Suprapubic skin (tissue), 4 donors: ENCODE measurements around the gene ZNF592. TPM values are rescaled to one million over a fixed set of nuclear protein-coding genes. Genes with fewer than 3 reads are reported as not detected.
"Not testable (repeated sequence)": the region's sequence is repeated elsewhere in the genome, so short reads cannot be mapped to it uniquely, and the experiment has no call there.

Experiments used
- DNase-seq, 2 donors: peaks; one replicate each; pipeline ENCODE4 v3.0.0-alpha.2; 2019; ENCODE audit warnings: low spot score in 2 of 2
- H3K27ac ChIP-seq: fragments of 200-600 bp; sonication (generic); one replicate; pipeline ENCODE4 v1.5.1; 2019
- H3K27me3 ChIP-seq: fragments of 200-600 bp; sonication (generic); one replicate; pipeline ENCODE4 v1.5.1; 2019
- H3K36me3 ChIP-seq: fragments of 200-600 bp; sonication (generic); one replicate; pipeline ENCODE4 v1.5.1; 2019
- H3K4me1 ChIP-seq: fragments of 200-600 bp; sonication (generic); one replicate; pipeline ENCODE4 v1.5.1; 2019
- H3K4me3 ChIP-seq: fragments of 200-600 bp; sonication (generic); one replicate; pipeline ENCODE4 v1.5.1; 2019; ENCODE audit warnings: mild to moderate bottlenecking
- H3K9me3 ChIP-seq: fragments of 200-600 bp; sonication (generic); one replicate; pipeline ENCODE4 v1.5.1; 2019
- CTCF ChIP-seq, 2 donors: fragments of 200-600 bp in 1 of 2; fragments of 450-650 bp in 1 of 2; sonication (generic) in 1 of 2; IDR thresholded peaks; one replicate each; pipeline ENCODE4 v1.5.1; 2016 to 2019; ENCODE audit warnings: antibody characterized with exemption in 2 of 2, mild to moderate bottlenecking in 1 of 2, moderate library complexity in 1 of 2
- EP300 ChIP-seq: sonication (generic); formaldehyde crosslinking; IDR thresholded peaks from one replicate; pipeline ENCODE4 v1.6.1; 2017; ENCODE audit warnings: antibody characterized with exemption
- POLR2A ChIP-seq, 2 donors: fragments of 450-650 bp; IDR thresholded peaks; one replicate each; pipeline ENCODE4 v1.6.1; 2017; ENCODE audit warnings: antibody characterized with exemption in 2 of 2, mild to moderate bottlenecking in 2 of 2, moderate library complexity in 2 of 2
- POLR2AphosphoS5 ChIP-seq, 3 donors: sonication (generic); formaldehyde crosslinking; IDR thresholded peaks; one replicate each; pipeline ENCODE4 v1.6.1; 2017; ENCODE audit warnings: antibody characterized with exemption in 3 of 3
- WGBS: methylation state at CpG from one replicate; pipeline ENCODE4 v1.1.5; 2018; 5-methylcytosine and 5-hydroxymethylcytosine counted together
- total RNA-seq, 4 donors: library from RNA; depleted of rRNA; stranded (reverse); fragments of >200 nt; gene quantifications; one replicate each; pipeline ENCODE4 v1.1.0, GENCODE V29; 2016

Gene ZNF592
- total RNA-seq, 4 donors from 2014 or later, result 23.1 to 37.2 (median 30.7) TPM

DNA sequence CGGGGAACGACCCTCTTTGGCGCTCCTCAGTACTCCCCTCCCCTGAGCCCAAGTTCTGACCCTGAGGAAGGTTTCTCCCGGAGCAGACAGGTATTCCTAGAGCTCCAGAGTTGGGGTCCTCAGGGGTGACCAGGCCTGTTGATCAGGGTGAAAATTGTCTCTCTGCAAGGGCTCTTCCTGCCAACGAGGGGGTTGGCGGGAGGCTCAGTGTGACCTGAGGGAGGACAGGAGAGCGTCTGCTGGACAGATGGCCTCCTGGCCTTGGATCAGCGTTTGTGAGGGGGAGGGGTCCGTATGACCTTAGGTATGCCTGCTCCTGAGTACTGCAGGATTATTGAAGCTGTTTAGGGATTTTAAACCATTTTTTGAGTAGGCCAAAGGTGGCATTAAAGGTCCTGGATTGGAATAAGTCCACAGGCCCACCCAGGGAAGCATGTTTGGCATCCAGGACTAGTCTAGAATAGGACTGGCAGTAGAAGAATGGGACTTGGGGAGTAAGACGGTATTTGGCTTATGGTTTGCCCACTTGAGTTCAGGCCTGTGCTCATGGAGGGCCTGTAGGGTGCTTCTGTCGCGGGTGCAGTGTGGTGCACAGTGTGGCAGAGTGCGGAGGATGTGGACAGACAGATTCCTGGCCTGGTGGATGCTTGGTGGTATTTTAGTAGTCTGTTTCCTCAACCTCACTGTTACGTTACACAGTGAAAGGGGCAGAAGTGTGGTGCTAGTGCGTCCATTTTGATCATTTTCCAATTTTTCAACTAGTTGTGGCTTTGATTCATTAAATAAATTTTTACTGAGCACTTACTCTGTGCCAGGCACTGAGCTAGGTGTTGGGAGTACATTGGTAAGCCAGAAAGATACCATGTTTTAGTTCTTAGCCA lies 959 bp downstream of the ZNF592 start:
- Histone ChIP-seq H3K4me3 (peak overlapping the region; percentile 88), H3K27ac (peak overlapping the region; percentile 100), H3K27me3 (no peaks in the 10 kb centered on the region), H3K4me1 (peaks cover 52% of the 10 kb centered on the region), H3K36me3 (no peaks in the 10 kb centered on the region), H3K9me3 (no peaks in the 10 kb centered on the region)
- no peak for TF ChIP-seq POLR2A (IDR thresholded peaks at IDR 0.05)
- no peak for TF ChIP-seq POLR2AphosphoS5 (IDR thresholded peaks at IDR 0.05)
- TF ChIP-seq EP300, result no peak
- no peak for TF ChIP-seq CTCF (IDR thresholded peaks at IDR 0.05)
- DNase-seq, result peak in 1 of 2 donors; percentile 67
- 18% methylated on average over 10 of the region's 15 CpGs for WGBS

- H3K4me1 ChIP-seq, result peaks cover 48% of the 10 kb centered on the region
These were observed 2.2 kb downstream of the ZNF592 start for GRCh38 chr15:84750583-84751092.

GRCh38 chr15:84751721-84752120 lies 3.3 kb downstream of the ZNF592 start:
- 92% methylated on average over 6 of the region's 6 CpGs for WGBS
- peaks cover 41% of the 10 kb centered on the region for H3K4me1 ChIP-seq
- not testable (repeated sequence) for H3K4me3 ChIP-seq, H3K27ac ChIP-seq, H3K9me3 ChIP-seq, H3K27me3 ChIP-seq, H3K36me3 ChIP-seq, DNase-seq

More at GRCh38 chr15:84750583-84751092, 2.2 kb downstream of the ZNF592 start:
- DNase-seq, result no peak
- Histone ChIP-seq H3K27ac (no peak overlapping the region), H3K27me3 (no peaks in the 10 kb centered on the region), H3K9me3 (no peaks in the 10 kb centered on the region), H3K4me3 (peak overlapping the region; percentile 88), H3K36me3 (no peaks in the 10 kb centered on the region)
- 45% methylated on average over 2 of the region's 2 CpGs for WGBS
- TF ChIP-seq CTCF (IDR thresholded peaks at IDR 0.05), result no peak
- no peak for TF ChIP-seq POLR2AphosphoS5 (IDR thresholded peaks at IDR 0.05)
- TF ChIP-seq POLR2A (IDR thresholded peaks at IDR 0.05), result no peak
- TF ChIP-seq EP300, result no peak

GRCh38 chr15:84752195-84752594 lies 3.8 kb downstream of the ZNF592 start:
- Histone ChIP-seq H3K27me3 (no peaks in the 10 kb centered on the region), H3K27ac (no peak overlapping the region), H3K4me3 (no peak overlapping the region), H3K9me3 (no peaks in the 10 kb centered on the region), H3K4me1 (peaks cover 36% of the 10 kb centered on the region), H3K36me3 (no peaks in the 10 kb centered on the region)
- TF ChIP-seq CTCF (IDR thresholded peaks at IDR 0.05) (no peak), EP300 (no peak), POLR2AphosphoS5 (IDR thresholded peaks at IDR 0.05) (no peak), POLR2A (IDR thresholded peaks at IDR 0.05) (no peak)
- WGBS, result 100% methylated on average over 1 of the region's 1 CpG
- no peak for DNase-seq

DNA sequence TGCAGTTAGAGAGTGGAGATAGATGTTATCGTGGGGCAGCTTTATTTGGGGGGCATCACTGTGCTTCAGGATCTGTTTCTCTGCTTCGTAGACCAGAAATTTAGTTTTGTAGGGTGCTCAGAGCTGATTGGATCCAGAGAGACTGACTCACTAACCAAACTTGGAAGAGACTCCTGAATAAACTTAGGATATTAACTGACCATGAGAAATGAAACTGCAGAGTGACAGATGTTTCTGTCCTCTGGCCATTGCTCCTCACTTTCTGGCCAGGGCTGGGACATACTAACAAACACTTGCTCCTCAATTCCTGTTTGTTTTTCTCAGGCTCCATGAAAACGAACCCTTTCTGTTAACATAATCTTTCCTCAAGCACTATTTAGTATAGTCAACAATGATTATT lies 4.3 kb downstream of the ZNF592 start:
- peaks cover 31% of the 10 kb centered on the region for H3K4me1 ChIP-seq
- no peaks in the 10 kb centered on the region for H3K27me3 ChIP-seq
- H3K27ac ChIP-seq, result no peak overlapping the region
- 72% methylated on average over 3 of the region's 3 CpGs for WGBS
- H3K9me3 ChIP-seq, result no peaks in the 10 kb centered on the region
- H3K36me3 ChIP-seq, result no peaks in the 10 kb centered on the region
- H3K4me3 ChIP-seq, result no peak overlapping the region
- no peak for DNase-seq
- TF ChIP-seq POLR2A (IDR thresholded peaks at IDR 0.05) (no peak), POLR2AphosphoS5 (IDR thresholded peaks at IDR 0.05) (no peak), CTCF (IDR thresholded peaks at IDR 0.05) (no peak), EP300 (no peak)

- H3K27me3 ChIP-seq, H3K4me3 ChIP-seq, H3K27ac ChIP-seq, DNase-seq, H3K9me3 ChIP-seq, H3K36me3 ChIP-seq: not testable (repeated sequence)
- 79% methylated on average over 4 of the region's 4 CpGs for WGBS
- peaks cover 28% of the 10 kb centered on the region for H3K4me1 ChIP-seq
These were observed 6.5 kb downstream of the ZNF592 start for GRCh38 chr15:84754889-84755288.
